HUES6 (cell line): ENCODE results near the gene GRIK2.

ENCODE experiments used
- H3K27ac ChIP-seq: 2 replicates; pipeline ENCODE4 v1.7.0; 2013; ENCODE audit warnings: low read depth, mild to moderate bottlenecking, low read length, inconsistent platforms
- H3K27me3 ChIP-seq: 2 replicates; pipeline ENCODE4 v1.6.1; 2013; ENCODE audit warnings: low read length; ENCODE audit not compliant: control insufficient read depth, insufficient read depth
- H3K36me3 ChIP-seq: 2 replicates; pipeline ENCODE4 v1.6.1; 2013; ENCODE audit warnings: low read length; ENCODE audit not compliant: control insufficient read depth, insufficient read depth
- H3K4me1 ChIP-seq: 2 replicates; pipeline ENCODE4 v1.6.1; 2013; ENCODE audit warnings: low read length; ENCODE audit not compliant: control insufficient read depth, insufficient read depth
- H3K4me3 ChIP-seq: 2 replicates; pipeline ENCODE4 v1.5.1; 2013; ENCODE audit warnings: low read depth, low read length
- H3K9ac ChIP-seq: one replicate; pipeline ENCODE4 v1.6.1; 2013; ENCODE audit warnings: mild to moderate bottlenecking, low read length
- H3K9me3 ChIP-seq: 2 replicates; pipeline ENCODE4 v1.6.1; 2013; ENCODE audit warnings: low read depth, low read length; ENCODE audit not compliant: control insufficient read depth, insufficient read depth

Gene GRIK2

GRCh38 chr6:101853231-101854085 lies 459.9 kb downstream of the GRIK2 start:
- Histone ChIP-seq H3K27ac (no peak overlapping the region), H3K27me3 (no peaks in the 10 kb centered on the region), H3K9ac (no peak overlapping the region), H3K4me1 (peaks cover 8% of the 10 kb centered on the region; the same call in 1 of the 2 replicates), H3K9me3 (no peaks in the 10 kb centered on the region), H3K36me3 (no peaks in the 10 kb centered on the region), H3K4me3 (no peak overlapping the region)

- Histone ChIP-seq H3K4me1 (no peaks in the 10 kb centered on the region), H3K9me3 (0 out of 2 replicates have a peak, but pooled peaks cover 2% of the 10 kb centered on the region), H3K27ac (no peak overlapping the region), H3K36me3 (no peaks in the 10 kb centered on the region), H3K4me3 (no peak overlapping the region), H3K27me3 (no peaks in the 10 kb centered on the region), H3K9ac (no peak overlapping the region)
Measured at GRCh38 chr6:101876431-101876830, 482.9 kb downstream of the GRIK2 start.

- H3K36me3 ChIP-seq: no peaks in the 10 kb centered on the region
Measured at GRCh38 chr6:101878554-101879276, 485.2 kb downstream of the GRIK2 start.

GRCh38 chr6:101879782-101880181 lies 486.3 kb downstream of the GRIK2 start:
- Histone ChIP-seq H3K4me3 (no peak overlapping the region), H3K9me3 (no peaks in the 10 kb centered on the region), H3K36me3 (no peaks in the 10 kb centered on the region), H3K4me1 (no peaks in the 10 kb centered on the region), H3K27ac (no peak overlapping the region), H3K27me3 (no peaks in the 10 kb centered on the region), H3K9ac (no peak overlapping the region)

More at GRCh38 chr6:101878554-101879276, 485.2 kb downstream of the GRIK2 start:
- no peaks in the 10 kb centered on the region for H3K4me1 ChIP-seq
- H3K27ac ChIP-seq: no peak overlapping the region
- no peak overlapping the region for H3K4me3 ChIP-seq
- no peak overlapping the region for H3K9ac ChIP-seq
- H3K9me3 ChIP-seq: no peaks in the 10 kb centered on the region
- no peaks in the 10 kb centered on the region for H3K27me3 ChIP-seq

GRCh38 chr6:101883505-101883904 lies 490.0 kb downstream of the GRIK2 start:
- Histone ChIP-seq H3K4me3 (no peak overlapping the region), H3K27ac (no peak overlapping the region), H3K36me3 (no peaks in the 10 kb centered on the region), H3K4me1 (no peaks in the 10 kb centered on the region; the same call in 1 of the 2 replicates), H3K27me3 (no peaks in the 10 kb centered on the region), H3K9me3 (no peaks in the 10 kb centered on the region), H3K9ac (no peak overlapping the region)

- no peaks in the 10 kb centered on the region; the same call in 1 of the 2 replicates for H3K4me1 ChIP-seq
- no peaks in the 10 kb centered on the region for H3K9me3 ChIP-seq
- H3K27me3 ChIP-seq: no peaks in the 10 kb centered on the region
- no peak overlapping the region for H3K4me3 ChIP-seq
- no peaks in the 10 kb centered on the region for H3K36me3 ChIP-seq
- no peak overlapping the region for H3K9ac ChIP-seq
- H3K27ac ChIP-seq: no peak overlapping the region
Measured at GRCh38 chr6:101887532-101887931, 494.0 kb downstream of the GRIK2 start.

- no peaks in the 10 kb centered on the region for H3K4me1 ChIP-seq
- H3K27me3 ChIP-seq: no peaks in the 10 kb centered on the region
- H3K4me3 ChIP-seq: no peak overlapping the region
- H3K36me3 ChIP-seq: no peaks in the 10 kb centered on the region
- H3K9me3 ChIP-seq: no peaks in the 10 kb centered on the region
- H3K9ac ChIP-seq: no peak overlapping the region
- no peak overlapping the region for H3K27ac ChIP-seq
Measured at GRCh38 chr6:101907356-101908217, 514.1 kb downstream of the GRIK2 start.

- H3K4me3 ChIP-seq: no peak overlapping the region
- H3K4me1 ChIP-seq: no peaks in the 10 kb centered on the region
- H3K36me3 ChIP-seq: no peaks in the 10 kb centered on the region
- no peaks in the 10 kb centered on the region for H3K27me3 ChIP-seq
- no peak overlapping the region for H3K27ac ChIP-seq
- H3K9me3 ChIP-seq: no peaks in the 10 kb centered on the region
- H3K9ac ChIP-seq: no peak overlapping the region
Measured at GRCh38 chr6:101909366-101909765, 515.9 kb downstream of the GRIK2 start.

GRCh38 chr6:101912311-101912710 lies 518.8 kb downstream of the GRIK2 start:
- Histone ChIP-seq H3K27me3 (no peaks in the 10 kb centered on the region), H3K27ac (no peak overlapping the region), H3K36me3 (no peaks in the 10 kb centered on the region), H3K9ac (no peak overlapping the region), H3K9me3 (no peaks in the 10 kb centered on the region), H3K4me1 (no peaks in the 10 kb centered on the region), H3K4me3 (no peak overlapping the region)

- no peaks in the 10 kb centered on the region for H3K36me3 ChIP-seq
- H3K9ac ChIP-seq: no peak overlapping the region
- H3K4me1 ChIP-seq: no peaks in the 10 kb centered on the region
- no peaks in the 10 kb centered on the region for H3K9me3 ChIP-seq
- H3K4me3 ChIP-seq: no peak overlapping the region
- H3K27ac ChIP-seq: no peak overlapping the region
- no peaks in the 10 kb centered on the region for H3K27me3 ChIP-seq
Measured at GRCh38 chr6:101918471-101918870, 525.0 kb downstream of the GRIK2 start.
